HCT116 (cell line): Measurements from ENCODE around the gene RAP1GAP2. TPM values are rescaled to one million over a fixed set of nuclear protein-coding genes. Genes with fewer than 3 reads are reported as not detected.

ENCODE experiments used
- ATAC-seq: fragments of 200-7000 bp; cut with Tn5 transposase; 2 replicates; pipeline ENCODE4 v1.9.1; 2020; ENCODE audit warnings: mild to moderate bottlenecking, moderate library complexity
- BruUV-seq: library from RNA; stranded (reverse); fragments of 400-500 nt; replicated peaks from 2 replicates; lab custom pipeline; 2021; lab: Mats Ljungman, UMichigan
- CTCF ChIA-PET: fragments of 300-600 bp; sonication (Branson Sonifier 250); formaldehyde crosslinking; loops from one replicate; lab custom pipeline; 2021; ENCODE audit warnings: antibody characterized with exemption; lab: Charles Lee
- POLR2A ChIA-PET: fragments of 300-600, 350-600 bp; sonication (Branson Sonifier 250); formaldehyde crosslinking; loops from one replicate; lab custom pipeline; 2021; ENCODE audit warnings: antibody characterized with exemption; lab: Charles Lee
- RAD21 ChIA-PET, 2 experiments: fragments of 300-600 bp; sonication (Branson Sonifier 250); formaldehyde crosslinking; loops; one replicate each; lab custom pipeline; 2023; ENCODE audit warnings: low total read pairs in 2 of 2; ENCODE audit not compliant: uncharacterized antibody in 2 of 2, unreplicated experiment in 2 of 2, low non-redundant PET in 1 of 2; lab: Charles Lee
- DNase-seq: peaks from one replicate; pipeline ENCODE4 v3.0.0-alpha.2; 2010; ENCODE audit warnings: low read depth, low spot score
- H2AFZ ChIP-seq: fragments of 200-600 bp; shearing (Covaris generic), sonication (generic); 2 replicates; pipeline ENCODE4 v1.6.1; 2017; ENCODE audit warnings: low read depth, mixed run types, mixed read lengths, antibody characterized with exemption, low read length; ENCODE audit not compliant: poor library complexity, severe bottlenecking
- H3K27ac ChIP-seq: 2 replicates; pipeline ENCODE4 v1.5.1; 2012; ENCODE audit warnings: low read depth, low read length
- H3K27me3 ChIP-seq: fragments of 200-600 bp; sonication (generic); 2 replicates; pipeline ENCODE4 v1.6.1; 2016; ENCODE audit warnings: mixed run types, low read length, mixed read lengths; ENCODE audit not compliant: insufficient read depth
- H3K36me3 ChIP-seq, 2 experiments: fragments of 200-500 bp in 1 of 2; fragments of 200-600 bp in 1 of 2; sonication (Bioruptor generic) in 1 of 2; sonication (generic) in 1 of 2; 2 replicates each; pipeline versions ENCODE4 v1.5.1 to v1.6.1; 2014 to 2016; ENCODE audit warnings: low read length in 2 of 2, inconsistent platforms in 1 of 2, mixed read lengths in 1 of 2, mixed run types in 1 of 2; ENCODE audit not compliant: insufficient read depth in 2 of 2, control insufficient read depth in 1 of 2
- H3K4me1 ChIP-seq, 2 experiments: fragments of 200-600 bp in 1 of 2; sonication (generic) in 1 of 2; 2 replicates each; pipeline versions ENCODE4 v1.5.1 to v1.6.1; 2012 to 2017; ENCODE audit warnings: low read length in 2 of 2, inconsistent platforms in 1 of 2, mild to moderate bottlenecking in 1 of 2, mixed read lengths in 1 of 2, mixed run types in 1 of 2, moderate library complexity in 1 of 2; ENCODE audit not compliant: insufficient read depth in 2 of 2, control insufficient read depth in 1 of 2
- H3K4me2 ChIP-seq: fragments of 200-600 bp; sonication (generic); 2 replicates; pipeline ENCODE4 v1.6.1; 2017; ENCODE audit warnings: mixed run types, low read length, mixed read lengths
- H3K4me3 ChIP-seq, 2 experiments: fragments of 200-600 bp in 1 of 2; sonication (generic) in 1 of 2; replicated peaks in 1 of 2; 2 replicates each; pipeline ENCODE4 v1.5.1; 2011 to 2016; ENCODE audit warnings: low read length in 2 of 2, control low read depth in 1 of 2, low read depth in 1 of 2, mild to moderate bottlenecking in 1 of 2, mixed read lengths in 1 of 2, mixed run types in 1 of 2
- H3K79me2 ChIP-seq: fragments of 200-600 bp; sonication (generic); 2 replicates; pipeline ENCODE4 v1.6.1; 2017; ENCODE audit warnings: mild to moderate bottlenecking, mixed run types, low read length, moderate library complexity, mixed read lengths; ENCODE audit not compliant: insufficient read depth
- H3K9ac ChIP-seq: fragments of 200-600 bp; sonication (generic); 2 replicates; pipeline ENCODE4 v1.6.1; 2016; ENCODE audit warnings: low read length, mixed read lengths
- H3K9me2 ChIP-seq: fragments of 200-600 bp; sonication (generic), shearing (Covaris generic); 2 replicates; pipeline ENCODE4 v1.6.1; 2017; ENCODE audit warnings: mixed run types, mild to moderate bottlenecking, moderate library complexity; ENCODE audit not compliant: insufficient read depth
- H3K9me3 ChIP-seq, 2 experiments: fragments of 200-500 bp in 1 of 2; fragments of 200-600 bp in 1 of 2; sonication (Bioruptor generic) in 1 of 2; sonication (generic) in 1 of 2; 2 replicates each; pipeline ENCODE4 v1.6.1; 2014 to 2017; ENCODE audit warnings: low read length in 2 of 2, mixed read lengths in 2 of 2, inconsistent platforms in 1 of 2, low read depth in 1 of 2, mild to moderate bottlenecking in 1 of 2, mixed run types in 1 of 2, moderate library complexity in 1 of 2; ENCODE audit not compliant: control insufficient read depth in 1 of 2, insufficient read depth in 1 of 2
- H4K20me1 ChIP-seq: fragments of 200-600 bp; sonication (generic), shearing (Covaris generic); 2 replicates; pipeline ENCODE4 v1.6.1; 2017; ENCODE audit warnings: mixed run types, mild to moderate bottlenecking, moderate library complexity; ENCODE audit not compliant: insufficient read depth
- ATF3 ChIP-seq: IDR thresholded peaks from 2 replicates; pipeline ENCODE4 v1.6.1; 2012
- CBX3 ChIP-seq: IDR thresholded peaks from 2 replicates; pipeline ENCODE4 v1.6.1; 2012; ENCODE audit warnings: low read depth
- CTCF ChIP-seq, 3 experiments: fragments of 200-600 bp in 1 of 3; sonication (generic) in 1 of 3; IDR thresholded peaks in 2 of 3; conservative IDR thresholded peaks in 1 of 3; 2 replicates each; pipeline ENCODE4 v1.5.1; 2012 to 2017; ENCODE audit warnings: low read depth in 2 of 3, low read length in 2 of 3, antibody characterized with exemption in 1 of 3, borderline replicate concordance in 1 of 3, control low read depth in 1 of 3, mild to moderate bottlenecking in 1 of 3, mixed read lengths in 1 of 3, mixed run types in 1 of 3, moderate library complexity in 1 of 3; ENCODE audit not compliant: insufficient read depth in 1 of 3
- ELF1 ChIP-seq: IDR thresholded peaks from 2 replicates; pipeline ENCODE4 v1.6.1; 2012; ENCODE audit warnings: low read depth, borderline replicate concordance
- EZH2 ChIP-seq: fragments of 200-600 bp; sonication (generic); IDR thresholded peaks from 2 replicates; pipeline ENCODE4 v1.6.1; 2017; ENCODE audit warnings: antibody characterized with exemption, mixed run types
- EZH2phosphoT487 ChIP-seq: fragments of 200-600 bp; IDR thresholded peaks from 2 replicates; pipeline ENCODE4 v1.6.1; 2018; ENCODE audit warnings: antibody characterized with exemption, borderline replicate concordance
- POLR2A ChIP-seq: IDR thresholded peaks from 2 replicates; pipeline ENCODE4 v1.7.0; 2011; ENCODE audit warnings: borderline replicate concordance; ENCODE audit not compliant: insufficient read depth, insufficient read length; ENCODE audit errors: extremely low read depth
- POLR2AphosphoS5 ChIP-seq: IDR thresholded peaks from 2 replicates; pipeline ENCODE4 v1.6.1; 2011; ENCODE audit warnings: mild to moderate bottlenecking, low read depth, low read length, moderate library complexity
- RAD21 ChIP-seq: IDR thresholded peaks from 2 replicates; pipeline ENCODE4 v1.6.1; 2012; ENCODE audit warnings: low read depth, mild to moderate bottlenecking
- REST ChIP-seq: IDR thresholded peaks from 2 replicates; pipeline ENCODE4 v1.6.1; 2012; ENCODE audit warnings: low read depth
- SIN3A ChIP-seq: IDR thresholded peaks from 2 replicates; pipeline ENCODE4 v1.6.1; 2012; ENCODE audit warnings: low read depth
- SRF ChIP-seq: IDR thresholded peaks from 2 replicates; pipeline ENCODE4 v1.6.1; 2012; ENCODE audit warnings: low read depth
- TCF7L2 ChIP-seq: IDR thresholded peaks from 2 replicates; pipeline ENCODE4 v1.7.0; 2011; ENCODE audit warnings: borderline replicate concordance, inconsistent platforms; ENCODE audit not compliant: insufficient read depth, insufficient read length; ENCODE audit errors: extremely low read depth
- YY1 ChIP-seq: IDR thresholded peaks from 2 replicates; pipeline ENCODE4 v1.6.1; 2011; ENCODE audit warnings: low read length, low read depth, moderate library complexity, mild to moderate bottlenecking; ENCODE audit not compliant: insufficient replicate concordance; ENCODE audit errors: extremely low read depth
- ZFX ChIP-seq: fragments of 450-650 bp; IDR thresholded peaks from 2 replicates; pipeline ENCODE4 v1.6.1; 2017
- intact Hi-C: fragments of 100-400 bp; cut with micrococcal nuclease; formaldehyde crosslinking; loops from 2 replicates; pipeline ENCODE4 v1.10.0; 2022
- total RNA-seq: library from RNA; stranded (reverse); gene quantifications from one replicate; pipeline ENCODE4 v1.2.1, GENCODE V29; 2021; ENCODE audit not compliant: unreplicated experiment

RAP1GAP2 gene
- total RNA-seq, 1 experiment from 2014 or later: 54.6 TPM

- ChIA-PET RAD21 (interaction anchor here (0.6 to 1.4 kb wide), 3 partner anchors 12 to 152 kb away, joined by 3 to 6 read pairs (median 5); no protein-coding TSS in a partner anchor), CTCF (interaction anchor here (0.9 to 1.6 kb wide), 2 partner anchors 9 to 155 kb away, joined by 5 to 6 read pairs; no protein-coding TSS in a partner anchor), POLR2A (interaction anchor here (0.6 kb wide), 1 partner anchor 579 kb away, joined by 3 read pairs; no protein-coding TSS in a partner anchor)
- TF ChIP-seq REST (no peak), CTCF (IDR thresholded peaks at IDR 0.05 in 2 of 3, conservative IDR thresholded peaks at IDR 0.05 in 1 of 3; ENCODE audit: borderline replicate concordance in 1 of 3, insufficient read depth in 1 of 3, low read depth in 2 of 3, low read length in 2 of 3) (no peak), POLR2A (no peak), TCF7L2 (no peak), RAD21 (no peak), POLR2AphosphoS5 (no peak), YY1 (no peak), ZFX (no peak), EZH2 (no peak), ATF3 (no peak), CBX3 (no peak), SIN3A (no peak), SRF (no peak), EZH2phosphoT487 (no peak), ELF1 (no peak)
- Histone ChIP-seq H2AFZ (no peak overlapping the region), H3K9me3 (no peaks in the 10 kb centered on the region), H3K4me2 (peak overlapping the region; percentile 70), H3K4me1 (peaks cover 10 to 23% of the 10 kb centered on the region in 2 experiments; a peak in 3 of 4 replicates), H3K27ac (peak overlapping the region; percentile 44), H3K9ac (peak overlapping the region; percentile 46), H4K20me1 (no peaks in the 10 kb centered on the region), H3K36me3 (peaks cover 13 to 30% of the 10 kb centered on the region in 2 experiments; a peak in 3 of 4 replicates), H3K79me2 (peaks cover 13% of the 10 kb centered on the region; the same call in 1 of the 2 replicates), H3K9me2 (no peaks in the 10 kb centered on the region), H3K27me3 (no peaks in the 10 kb centered on the region), H3K4me3 (peak overlapping the region in 1 of 2 experiments; percentile 9; a peak in 1 of 4 replicates)
- ATAC-seq (peak; percentile 42), DNase-seq (no peak)
- BruUV-seq: no TSS peak
- intact Hi-C loops: no loop called here
Observed at GRCh38 chr17:3003296-3004149, 207.3 kb downstream of the RAP1GAP2 start.
